Tibial nerve (tissue), 4 donors: ENCODE data around the gene ABCC12. TPM values are rescaled to one million over a fixed set of nuclear protein-coding genes. Genes with fewer than 3 reads are reported as not detected.

Source experiments
- DNase-seq, 2 donors: peaks; one replicate each; pipeline ENCODE4 v3.0.0-alpha.2; 2019; ENCODE audit warnings: low spot score in 2 of 2
- H3K27ac ChIP-seq, 4 donors: fragments of 200-600 bp; sonication (generic) in 3 of 4; one replicate each; pipeline ENCODE4 v1.5.1; 2017 to 2019; ENCODE audit warnings: mild to moderate bottlenecking in 1 of 4
- H3K27me3 ChIP-seq, 2 donors: fragments of 200-600 bp; sonication (generic) in 1 of 2; one replicate each; pipeline versions ENCODE4 v1.5.1 to v1.6.0; 2017 to 2019
- H3K36me3 ChIP-seq, 3 donors: fragments of 200-600 bp; sonication (generic); one replicate each; pipeline ENCODE4 v1.5.1; 2018 to 2019
- H3K4me1 ChIP-seq, 4 donors: fragments of 200-600 bp; sonication (generic) in 3 of 4; one replicate each; pipeline ENCODE4 v1.5.1; 2017 to 2019
- H3K4me3 ChIP-seq, 4 donors: fragments of 200-600 bp; sonication (generic) in 3 of 4; one replicate each; pipeline ENCODE4 v1.5.1; 2017 to 2019; ENCODE audit warnings: mild to moderate bottlenecking in 1 of 4, moderate library complexity in 1 of 4
- H3K9me3 ChIP-seq, 4 donors: fragments of 200-600 bp; sonication (generic) in 3 of 4; one replicate each; pipeline ENCODE4 v1.5.1; 2017 to 2019
- CTCF ChIP-seq, 5 experiments: fragments of 200-600 bp in 3 of 5; fragments of 450-650 bp in 2 of 5; sonication (generic) in 3 of 5; IDR thresholded peaks; one replicate each; pipeline ENCODE4 v1.5.1; 2016 to 2019; ENCODE audit warnings: antibody characterized with exemption in 5 of 5, mild to moderate bottlenecking in 3 of 5, moderate library complexity in 2 of 5
- EP300 ChIP-seq, 2 donors: sonication (generic); formaldehyde crosslinking; IDR thresholded peaks; one replicate each; pipeline ENCODE4 v1.6.1; 2017; ENCODE audit warnings: antibody characterized with exemption in 2 of 2, mild to moderate bottlenecking in 1 of 2
- POLR2A ChIP-seq, 2 donors: fragments of 450-650 bp; IDR thresholded peaks; one replicate each; pipeline ENCODE4 v1.6.1; 2017; ENCODE audit warnings: antibody characterized with exemption in 2 of 2, mild to moderate bottlenecking in 2 of 2, moderate library complexity in 2 of 2
- WGBS, 2 donors: methylation state at CpG; one replicate each; pipeline ENCODE4 v1.1.5; 2018; 5-methylcytosine and 5-hydroxymethylcytosine counted together
- total RNA-seq, 4 donors: library from RNA; depleted of rRNA; stranded (reverse); fragments of >200 nt; gene quantifications; one replicate each; pipeline ENCODE4 v1.1.0, GENCODE V29; 2016

The ABCC12 gene
- total RNA-seq = under 1 TPM in 1 of 4 donors, not detected in 3; under 0.01 TPM

- DNase-seq = no peak
- Histone ChIP-seq H3K4me1 (peaks cover 0 to 6% (median 2%) of the 10 kb centered on the region in 4 donors), H3K27ac (no peak within 1 kb of the TSS), H3K36me3 (no peaks in the 10 kb centered on the region), H3K4me3 (no peak within 1 kb of the TSS), H3K9me3 (no peaks in the 10 kb centered on the region), H3K27me3 (peaks cover 0 to 10% of the 10 kb centered on the region in 2 donors)
- whole genome bisulfite sequencing, 2 donors = 48 to 60% methylated on average over 24 of the region's 24 CpGs
- TF ChIP-seq POLR2A (IDR thresholded peaks at IDR 0.05) (no peak), EP300 (IDR thresholded peaks at IDR 0.05) (no peak), CTCF (IDR thresholded peaks at IDR 0.05) (no peak)
Observed at GRCh38 chr16:48155926-48156789, at the start of gene ABCC12. Gene ABCC12 (minus strand): TSS chr16:48155993. CDS start chr16:48146424, 9,569 bp downstream.

GRCh38 chr16:48204825-48205151 lies 49.0 kb upstream of the ABCC12 start:
- H3K4me1 ChIP-seq = no peaks in the 10 kb centered on the region
- no peaks in the 10 kb centered on the region for H3K36me3 ChIP-seq
- H3K27me3 ChIP-seq = no peaks in the 10 kb centered on the region
- H3K4me3 ChIP-seq = no peak overlapping the region
- H3K27ac ChIP-seq = no peak overlapping the region
- WGBS, 2 donors = 86 to 89% methylated on average over 6 of the region's 6 CpGs
- DNase-seq = no peak
- no peaks in the 10 kb centered on the region for H3K9me3 ChIP-seq
- TF ChIP-seq EP300 (IDR thresholded peaks at IDR 0.05) (no peak), CTCF (IDR thresholded peaks at IDR 0.05) (no peak), POLR2A (IDR thresholded peaks at IDR 0.05) (no peak)

GRCh38 chr16:48203974-48204824 lies 48.4 kb upstream of the ABCC12 start:
- no peak for DNase-seq
- TF ChIP-seq POLR2A (IDR thresholded peaks at IDR 0.05) = no peak
- TF ChIP-seq EP300 (IDR thresholded peaks at IDR 0.05) = no peak
- no peak for TF ChIP-seq CTCF (IDR thresholded peaks at IDR 0.05)
- no peaks in the 10 kb centered on the region for H3K9me3 ChIP-seq
- no peak overlapping the region for H3K4me3 ChIP-seq
- H3K36me3 ChIP-seq = no peaks in the 10 kb centered on the region
- no peaks in the 10 kb centered on the region for H3K27me3 ChIP-seq
- 83 to 88% methylated on average over 8 of the region's 8 CpGs for WGBS, 2 donors
- no peaks in the 10 kb centered on the region for H3K4me1 ChIP-seq
- no peak overlapping the region for H3K27ac ChIP-seq

- TF ChIP-seq EP300 (IDR thresholded peaks at IDR 0.05) (no peak), POLR2A (IDR thresholded peaks at IDR 0.05) (no peak), CTCF (IDR thresholded peaks at IDR 0.05) (no peak)
- Histone ChIP-seq H3K4me1 (no peaks in the 10 kb centered on the region), H3K9me3 (peaks cover 0 to 4% (median 0%) of the 10 kb centered on the region in 4 donors), H3K4me3 (no peak overlapping the region), H3K27ac (no peak overlapping the region), H3K27me3 (no peaks in the 10 kb centered on the region), H3K36me3 (no peaks in the 10 kb centered on the region)
- 56 to 71% methylated on average over 6 of the region's 6 CpGs for WGBS, 2 donors
- no peak for DNase-seq
Observed at GRCh38 chr16:48201515-48202201, 45.9 kb upstream of the ABCC12 start.
